Spleen (tissue), 11 donors: ENCODE data around the gene LIPI. TPM values are rescaled to one million over a fixed set of nuclear protein-coding genes. Genes with fewer than 3 reads are reported as not detected.

Experiments used
- DNase-seq: peaks from one replicate; pipeline ENCODE4 v3.0.0-alpha.2; 2020
- H3K27ac ChIP-seq, 8 donors: fragments of 200-600 bp; sonication (generic) in 7 of 8; 1 replicate in 4 of 8; 2 replicates in 4 of 8; pipeline versions ENCODE4 v1.5.0 to v1.8.0; 2016 to 2021; ENCODE audit warnings: inconsistent platforms in 4 of 8, mild to moderate bottlenecking in 4 of 8, moderate library complexity in 1 of 8
- H3K27me3 ChIP-seq, 7 donors: fragments of 200-600 bp; sonication (generic) in 6 of 7; replicated peaks in 1 of 7; 1 replicate in 4 of 7; 2 replicates in 3 of 7; pipeline versions ENCODE4 v1.5.0 to v1.8.0; 2016 to 2021; ENCODE audit warnings: inconsistent platforms in 3 of 7, mild to moderate bottlenecking in 1 of 7
- H3K36me3 ChIP-seq, 6 donors: fragments of 200-600 bp; sonication (generic) in 5 of 6; 1 replicate in 4 of 6; 2 replicates in 2 of 6; pipeline versions ENCODE4 v1.5.0 to v1.8.0; 2016 to 2021; ENCODE audit warnings: inconsistent platforms in 2 of 6
- H3K4me1 ChIP-seq, 6 donors: fragments of 200-600 bp; sonication (generic) in 5 of 6; 1 replicate in 3 of 6; 2 replicates in 3 of 6; pipeline versions ENCODE4 v1.5.0 to v1.8.0; 2016 to 2021; ENCODE audit warnings: inconsistent platforms in 3 of 6
- H3K4me3 ChIP-seq, 8 donors: fragments of 200-600 bp; sonication (generic) in 7 of 8; 1 replicate in 4 of 8; 2 replicates in 4 of 8; pipeline versions ENCODE4 v1.5.0 to v1.8.0; 2016 to 2021; ENCODE audit warnings: inconsistent platforms in 4 of 8, mild to moderate bottlenecking in 4 of 8, moderate library complexity in 2 of 8
- H3K9me3 ChIP-seq, 8 donors: fragments of 200-600 bp; sonication (generic) in 7 of 8; 1 replicate in 4 of 8; 2 replicates in 4 of 8; pipeline versions ENCODE4 v1.5.0 to v1.8.0; 2016 to 2021; ENCODE audit warnings: inconsistent platforms in 4 of 8
- POLR2A ChIP-seq, 3 donors: fragments of 450-650 bp; IDR thresholded peaks; one replicate each; pipeline ENCODE4 v1.5.1; 2017; ENCODE audit warnings: antibody characterized with exemption in 3 of 3, mild to moderate bottlenecking in 1 of 3
- POLR2AphosphoS5 ChIP-seq, 3 donors: sonication (generic); formaldehyde crosslinking; IDR thresholded peaks; one replicate each; pipeline ENCODE4 v1.5.1; 2017; ENCODE audit warnings: antibody characterized with exemption in 3 of 3
- WGBS, 5 donors: extraction: QIAGEN DNeasy Blood & Tissue Kit in 3 of 5; methylation state at CpG; one replicate each; pipeline versions ENCODE4 v1.1.5 to v1.1.7; 2013 to 2018; 5-methylcytosine and 5-hydroxymethylcytosine counted together
- intact Hi-C: fragments of 100-400 bp; cut with DNase I; formaldehyde crosslinking; loops from one replicate; pipeline ENCODE4 v1.15.0; 2023; ENCODE audit warnings: low total_unique reads
- polyA plus RNA-seq, 3 donors: library from polyadenylated mRNA; stranded (reverse); fragments of 200-250 nt; gene quantifications; one replicate each; pipeline ENCODE4 v1.2.1, GENCODE V29; 2013
- total RNA-seq, 7 donors: library from RNA; depleted of rRNA in 3 of 7; stranded (reverse); fragments of >200 nt in 3 of 7; fragmentation: NEBNext Ultra II Directional in 4 of 7; extraction: Animal tissue kit (Norgen Biotek cat#: 25700) in 4 of 7; gene quantifications; one replicate each; pipeline versions ENCODE4 v1.1.0 to v1.2.1, GENCODE V29; 2016 to 2021
- TF ChIP-seq, protein P1 (sequence below), 11 experiments: fragments of 200-600 bp in 7 of 11; fragments of 450-650 bp in 4 of 11; sonication (generic) in 4 of 11; IDR thresholded peaks in 8 of 11; conservative IDR thresholded peaks in 3 of 11; 1 replicate in 7 of 11; 2 replicates in 4 of 11; pipeline versions ENCODE4 v1.4.0 to v1.8.0; 2016 to 2021; ENCODE audit warnings: antibody characterized with exemption in 11 of 11, inconsistent platforms in 4 of 11, mild to moderate bottlenecking in 1 of 11
- donor health status: healthy with polysubstance abuse.
- donor health status: DM: no; HTN: no; CAD: no; lungs with moderate emphysema.
- donor health status: DM: no; HTN: no; CAD: no.
- donor health status: Bipolar disorder and iron deficiency.
- donor health status: healthy.
- donor health status: DM: no; HTN: no; CAD: no.
- donor health status: DM: yes; HTN: yes; CAD: no.

LIPI gene
- total and polyA plus RNA-seq, 10 donors, result not detected

DNA sequence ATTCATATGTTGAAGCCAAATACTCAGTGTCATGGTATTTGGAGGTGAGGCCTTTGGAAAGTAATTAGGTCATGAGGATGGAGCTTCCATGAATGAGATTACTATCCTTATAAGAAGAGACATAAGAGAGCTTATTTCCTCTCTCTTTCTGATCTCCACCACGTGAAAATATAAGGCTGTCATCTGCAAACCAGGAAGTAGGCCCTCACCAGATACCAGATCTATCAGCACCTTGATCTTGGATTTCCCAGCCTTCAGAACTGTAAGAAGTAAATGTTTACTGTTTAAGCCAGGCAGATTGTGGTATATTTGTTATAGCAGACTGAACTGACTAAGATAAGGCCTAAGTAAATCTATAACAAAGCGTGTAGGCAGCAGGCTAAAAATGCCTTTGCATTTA lies 30.5 kb upstream of the LIPI start:
- WGBS, 5 donors, result 38 to 52% (median 47%) methylated on average over 2 of the region's 2 CpGs
- Histone ChIP-seq H3K4me3 (no peak overlapping the region), H3K27ac (no peak overlapping the region), H3K4me1 (no peaks in the 10 kb centered on the region), H3K9me3 (no peaks in the 10 kb centered on the region), H3K36me3 (no peaks in the 10 kb centered on the region), H3K27me3 (no peaks in the 10 kb centered on the region)
- TF ChIP-seq POLR2A (IDR thresholded peaks at IDR 0.05) (no peak), POLR2AphosphoS5 (IDR thresholded peaks at IDR 0.05) (no peak)
- TF ChIP-seq, protein P1, sequence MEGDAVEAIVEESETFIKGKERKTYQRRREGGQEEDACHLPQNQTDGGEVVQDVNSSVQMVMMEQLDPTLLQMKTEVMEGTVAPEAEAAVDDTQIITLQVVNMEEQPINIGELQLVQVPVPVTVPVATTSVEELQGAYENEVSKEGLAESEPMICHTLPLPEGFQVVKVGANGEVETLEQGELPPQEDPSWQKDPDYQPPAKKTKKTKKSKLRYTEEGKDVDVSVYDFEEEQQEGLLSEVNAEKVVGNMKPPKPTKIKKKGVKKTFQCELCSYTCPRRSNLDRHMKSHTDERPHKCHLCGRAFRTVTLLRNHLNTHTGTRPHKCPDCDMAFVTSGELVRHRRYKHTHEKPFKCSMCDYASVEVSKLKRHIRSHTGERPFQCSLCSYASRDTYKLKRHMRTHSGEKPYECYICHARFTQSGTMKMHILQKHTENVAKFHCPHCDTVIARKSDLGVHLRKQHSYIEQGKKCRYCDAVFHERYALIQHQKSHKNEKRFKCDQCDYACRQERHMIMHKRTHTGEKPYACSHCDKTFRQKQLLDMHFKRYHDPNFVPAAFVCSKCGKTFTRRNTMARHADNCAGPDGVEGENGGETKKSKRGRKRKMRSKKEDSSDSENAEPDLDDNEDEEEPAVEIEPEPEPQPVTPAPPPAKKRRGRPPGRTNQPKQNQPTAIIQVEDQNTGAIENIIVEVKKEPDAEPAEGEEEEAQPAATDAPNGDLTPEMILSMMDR (IDR thresholded peaks at IDR 0.05 in 8 of 11, conservative IDR thresholded peaks at IDR 0.05 in 3 of 11), result no peak
- intact Hi-C loops, result no loop called here
- no peak for DNase-seq

DNA sequence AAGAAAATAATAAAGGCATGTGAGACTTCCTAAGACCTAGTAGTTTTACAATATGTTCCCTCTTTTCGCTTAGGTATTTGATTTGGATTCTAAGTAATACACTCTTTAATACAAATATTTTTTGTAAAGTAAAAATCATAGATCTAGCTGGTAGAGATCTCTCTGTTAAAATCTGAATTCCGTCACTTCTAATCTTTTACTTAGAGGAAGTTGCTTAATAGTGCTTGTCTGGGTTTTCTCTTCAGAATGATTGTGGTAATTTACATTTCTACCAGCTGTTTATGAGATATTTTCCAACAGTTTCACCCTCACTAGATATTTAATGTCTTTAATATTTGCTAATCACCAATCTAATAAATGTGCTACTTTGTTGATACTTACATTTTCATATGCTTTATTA lies 28.5 kb upstream of the LIPI start:
- no peaks in the 10 kb centered on the region for H3K4me1 ChIP-seq
- no peak overlapping the region for H3K4me3 ChIP-seq
- no peaks in the 10 kb centered on the region for H3K9me3 ChIP-seq
- H3K36me3 ChIP-seq, result no peaks in the 10 kb centered on the region
- WGBS, 5 donors, result 64 to 74% (median 66%) methylated on average over 2 of the region's 2 CpGs
- intact Hi-C loops, result no loop called here
- H3K27me3 ChIP-seq, result no peaks in the 10 kb centered on the region
- DNase-seq, result no peak
- H3K27ac ChIP-seq, result no peak overlapping the region
- TF ChIP-seq POLR2AphosphoS5 (IDR thresholded peaks at IDR 0.05), result no peak
- TF ChIP-seq POLR2A (IDR thresholded peaks at IDR 0.05), result no peak
- TF ChIP-seq, protein P1 (IDR thresholded peaks at IDR 0.05 in 8 of 11, conservative IDR thresholded peaks at IDR 0.05 in 3 of 11), result no peak

DNA sequence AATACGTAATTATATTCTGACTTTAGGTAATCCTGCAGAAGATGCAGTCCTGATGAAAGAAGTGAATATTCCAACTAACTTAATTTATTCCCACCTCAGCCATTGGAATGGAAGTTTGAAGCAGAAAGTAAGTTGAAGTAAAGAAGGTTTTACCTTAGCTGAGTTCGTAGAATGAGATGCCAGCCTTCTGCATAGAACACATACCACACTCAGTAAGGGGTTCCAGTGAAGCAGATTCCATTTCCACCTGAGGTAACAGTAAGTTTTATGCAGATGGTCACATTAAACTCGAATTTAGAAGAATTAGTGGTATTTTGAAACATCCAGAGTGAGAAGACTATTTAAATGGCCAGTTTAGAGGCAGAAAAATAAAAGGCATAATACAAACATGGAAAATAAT lies 25.4 kb upstream of the LIPI start:
- Histone ChIP-seq H3K9me3 (no peaks in the 10 kb centered on the region), H3K27me3 (no peaks in the 10 kb centered on the region), H3K4me1 (no peaks in the 10 kb centered on the region), H3K27ac (no peak overlapping the region), H3K36me3 (no peaks in the 10 kb centered on the region), H3K4me3 (no peak overlapping the region)
- WGBS, 5 donors, result 51 to 62% (median 59%) methylated on average over 3 of the region's 3 CpGs
- intact Hi-C loops, result no loop called here
- no peak for TF ChIP-seq POLR2AphosphoS5 (IDR thresholded peaks at IDR 0.05)
- no peak for TF ChIP-seq POLR2A (IDR thresholded peaks at IDR 0.05)
- DNase-seq, result no peak

DNA sequence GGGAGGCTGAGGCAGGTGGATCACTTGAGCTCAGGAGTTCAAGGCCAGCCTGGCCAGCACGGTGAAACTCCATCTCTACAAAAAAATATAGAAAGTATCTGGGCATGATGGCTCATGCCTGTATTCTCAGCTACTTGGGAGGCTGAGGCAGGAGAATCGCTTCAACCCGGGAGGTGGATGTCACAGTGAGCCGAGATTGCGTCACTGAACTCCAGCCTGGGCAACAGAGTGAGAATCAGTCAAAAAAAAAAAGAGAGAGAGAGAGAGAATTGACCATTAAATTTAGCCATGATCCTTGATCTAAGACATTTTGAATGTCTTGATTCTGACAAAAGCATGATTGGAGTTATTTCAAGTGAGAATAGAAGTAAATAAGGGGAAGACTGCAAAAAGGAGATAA lies 24.3 kb upstream of the LIPI start:
- Histone ChIP-seq H3K27ac (no peak overlapping the region), H3K36me3 (no peaks in the 10 kb centered on the region), H3K4me1 (no peaks in the 10 kb centered on the region), H3K4me3 (no peak overlapping the region), H3K9me3 (peaks cover 0 to 9% (median 7%) of the 10 kb centered on the region in 8 donors), H3K27me3 (no peaks in the 10 kb centered on the region)
- DNase-seq, result no peak
- TF ChIP-seq POLR2A (IDR thresholded peaks at IDR 0.05) (no peak), POLR2AphosphoS5 (IDR thresholded peaks at IDR 0.05) (no peak)
- TF ChIP-seq, protein P1 (IDR thresholded peaks at IDR 0.05 in 8 of 11, conservative IDR thresholded peaks at IDR 0.05 in 3 of 11), result no peak
- intact Hi-C loops, result no loop called here
- WGBS, 5 donors, result 79 to 95% (median 85%) methylated on average over 5 of the region's 5 CpGs

DNA sequence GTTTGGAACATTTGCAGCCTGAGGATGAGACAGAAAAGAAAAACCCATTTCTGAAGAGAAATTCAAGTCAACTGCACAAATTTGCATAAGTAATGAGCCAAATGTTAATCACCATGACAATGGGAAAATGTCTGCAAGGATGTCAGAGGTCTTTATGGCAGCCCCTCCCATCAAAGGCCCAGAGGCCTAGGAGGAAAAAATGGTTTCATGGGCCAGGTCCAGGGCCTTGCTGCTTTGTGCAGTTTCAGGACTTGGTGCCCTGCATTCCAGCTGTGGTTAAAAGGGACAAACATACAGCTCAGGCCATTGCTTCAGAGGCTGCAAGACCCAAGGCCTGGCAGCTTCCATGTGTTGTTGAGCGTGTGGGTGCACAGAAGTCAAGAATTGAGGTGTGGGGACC lies 18.6 kb upstream of the LIPI start:
- TF ChIP-seq POLR2A (IDR thresholded peaks at IDR 0.05), result no peak
- TF ChIP-seq, protein P1 (IDR thresholded peaks at IDR 0.05 in 8 of 11, conservative IDR thresholded peaks at IDR 0.05 in 3 of 11), result no peak
- TF ChIP-seq POLR2AphosphoS5 (IDR thresholded peaks at IDR 0.05), result no peak
- WGBS, 5 donors, result 60 to 81% (median 71%) methylated on average over 1 of the region's 1 CpG

More for the DNA sequence above, 18.6 kb upstream of the LIPI start:
- no peaks in the 10 kb centered on the region for H3K27me3 ChIP-seq
- H3K4me3 ChIP-seq, result no peak overlapping the region
- H3K4me1 ChIP-seq, result no peaks in the 10 kb centered on the region
- no peak overlapping the region for H3K27ac ChIP-seq
- intact Hi-C loops, result no loop called here
- DNase-seq, result no peak
- H3K36me3 ChIP-seq, result peaks cover 0 to 18% (median 0%) of the 10 kb centered on the region in 6 donors
- H3K9me3 ChIP-seq, result peaks cover 0 to 28% (median 25%) of the 10 kb centered on the region in 8 donors
